A549 (cell line): ENCODE results near the gene CSNK1E. TPM values are rescaled to one million over a fixed set of nuclear protein-coding genes. Genes with fewer than 3 reads are reported as not detected.

Experiments used
- ATAC-seq, 2 experiments: fragments of 200-7000 bp in 1 of 2; fragments of >200 bp in 1 of 2; cut with Nextera tagmentation in 1 of 2; cut with Tn5 transposase in 1 of 2; 3 replicates each; pipeline versions ENCODE4 v1.8.0 to v1.9.1; 2018 to 2020; ENCODE audit warnings: mild to moderate bottlenecking in 1 of 2, moderate library complexity in 1 of 2
- CTCF ChIA-PET: fragments of 300-600 bp; sonication (Branson Sonifier 250); formaldehyde crosslinking; extraction: SDS; loops from one replicate; lab custom pipeline; 2021; ENCODE audit warnings: antibody characterized with exemption, inconsistent platforms; lab: Yijun Ruan, JAX
- POLR2A ChIA-PET: fragments of 350-600 bp; formaldehyde crosslinking; extraction: SDS; loops from one replicate; lab custom pipeline; 2021; ENCODE audit warnings: antibody characterized with exemption, inconsistent platforms; lab: Yijun Ruan, JAX
- DNase-seq, 2 experiments: peaks; one replicate each; pipeline versions ENCODE4 v3.0.0 to v3.0.0-alpha.2; 2011 to 2016; ENCODE audit warnings: low read depth in 1 of 2, low spot score in 1 of 2
- FAIRE-seq: peaks from 2 replicates; lab custom pipeline; 2011; peaks lifted over from hg19 to GRCh38; lab: Jason Lieb, UNC
- H3K27ac ChIP-seq, 2 experiments: fragments of >200 bp; sonication (Bioruptor Twin); formaldehyde crosslinking; 3 replicates each; pipeline ENCODE4 v1.5.1; 2016 to 2017
- H3K4me1 ChIP-seq: fragments of >200 bp; sonication (Bioruptor Twin); formaldehyde crosslinking; 3 replicates; pipeline ENCODE4 v1.6.1; 2016
- H3K4me2 ChIP-seq: fragments of >200 bp; sonication (Bioruptor Twin); formaldehyde crosslinking; 3 replicates; pipeline ENCODE4 v1.6.1; 2016
- H3K4me3 ChIP-seq: fragments of >200 bp; sonication (Bioruptor Twin); formaldehyde crosslinking; 3 replicates; pipeline ENCODE4 v1.5.1; 2016
- H3K9me3 ChIP-seq: fragments of >200 bp; sonication (Bioruptor Twin); formaldehyde crosslinking; 3 replicates; pipeline ENCODE4 v1.6.1; 2016
- CBX2 ChIP-seq: fragments of 200-600 bp; sonication (generic); IDR thresholded peaks from 2 replicates; pipeline ENCODE4 v1.6.1; 2016; ENCODE audit warnings: low read depth, mild to moderate bottlenecking, borderline replicate concordance
- CHD2 ChIP-seq: fragments of 150-350 bp; IDR thresholded peaks from 2 replicates; pipeline ENCODE4 v1.6.1; 2014; ENCODE audit warnings: low read length; ENCODE audit not compliant: partially characterized antibody
- CTCF ChIP-seq: fragments of >200 bp; sonication (Bioruptor Twin); formaldehyde crosslinking; IDR thresholded peaks from 3 replicates; pipeline ENCODE4 v1.5.1; 2016
- E2F6 ChIP-seq: IDR thresholded peaks from 2 replicates; pipeline ENCODE4 v1.6.1; 2012; ENCODE audit warnings: low read depth, borderline replicate concordance
- EHF ChIP-seq: fragments of 250-450 bp; sonication (Bioruptor Pico); IDR thresholded peaks from 2 replicates; pipeline ENCODE4 v1.5.0; 2020; ENCODE audit warnings: mild to moderate bottlenecking
- FOSB ChIP-seq: fragments of 250-450 bp; sonication (Bioruptor Pico); IDR thresholded peaks from 2 replicates; pipeline ENCODE4 v1.5.0; 2020; ENCODE audit warnings: mild to moderate bottlenecking, moderate library complexity
- HES2 ChIP-seq: fragments of >200 bp; sonication (Bioruptor Twin); formaldehyde crosslinking; IDR thresholded peaks from 2 replicates; pipeline ENCODE4 v1.6.1; 2016
- HOXB5 ChIP-seq: fragments of 250-450 bp; sonication (Bioruptor Pico); IDR thresholded peaks from 2 replicates; pipeline ENCODE4 v1.5.0; 2020; ENCODE audit warnings: mild to moderate bottlenecking, moderate library complexity
- KDM1A ChIP-seq: fragments of 200-600 bp; sonication (generic); IDR thresholded peaks from 2 replicates; pipeline ENCODE4 v1.6.1; 2016; ENCODE audit warnings: low read depth, mild to moderate bottlenecking
- MAFK ChIP-seq: fragments of 450-650 bp; IDR thresholded peaks from 2 replicates; pipeline ENCODE4 v1.6.1; 2014; ENCODE audit not compliant: partially characterized antibody
- MAZ ChIP-seq: fragments of 150-350 bp; IDR thresholded peaks from 2 replicates; pipeline ENCODE4 v1.6.1; 2014; ENCODE audit warnings: antibody characterized with exemption, low read depth, low read length, borderline replicate concordance
- NPAS2 ChIP-seq: fragments of 250-450 bp; sonication (Bioruptor Pico); IDR thresholded peaks from 2 replicates; pipeline ENCODE4 v1.8.0; 2022; ENCODE audit warnings: mild to moderate bottlenecking, moderate library complexity, borderline replicate concordance
- NR3C1 ChIP-seq: fragments of >200 bp; sonication (Bioruptor Twin); formaldehyde crosslinking; IDR thresholded peaks from 3 replicates; pipeline ENCODE4 v1.6.1; 2017
- POLR2A ChIP-seq: IDR thresholded peaks from 2 replicates; pipeline ENCODE4 v1.6.1; 2012; ENCODE audit warnings: mild to moderate bottlenecking, low read length
- RAD21 ChIP-seq, 2 experiments: fragments of >200 bp in 1 of 2; sonication (Bioruptor Twin) in 1 of 2; formaldehyde crosslinking in 1 of 2; IDR thresholded peaks in 1 of 2; conservative IDR thresholded peaks in 1 of 2; 2 replicates in 1 of 2; 3 replicates in 1 of 2; pipeline ENCODE4 v1.6.1; 2012 to 2018; ENCODE audit warnings: inconsistent platforms in 1 of 2
- RARB ChIP-seq: fragments of 250-450 bp; sonication (Bioruptor Pico); IDR thresholded peaks from 2 replicates; pipeline ENCODE4 v1.8.0; 2021; ENCODE audit warnings: mild to moderate bottlenecking, moderate library complexity
- SMC3 ChIP-seq: fragments of >200 bp; sonication (Bioruptor Twin); formaldehyde crosslinking; IDR thresholded peaks from 3 replicates; pipeline ENCODE4 v1.6.1; 2018; ENCODE audit warnings: inconsistent platforms
- TP53 ChIP-seq: fragments of 250-450 bp; sonication (Bioruptor Pico); IDR thresholded peaks from 2 replicates; pipeline ENCODE4 v1.5.0; 2021; ENCODE audit warnings: mild to moderate bottlenecking, moderate library complexity
- USF2 ChIP-seq: fragments of 450-650 bp; IDR thresholded peaks from 2 replicates; pipeline ENCODE4 v1.6.1; 2014; ENCODE audit warnings: antibody characterized with exemption
- WGBS: methylation state at CpG from one replicate; pipeline ENCODE4 v1.1.6; 2017; ENCODE audit errors: missing lambda C conversion rate; 5-methylcytosine and 5-hydroxymethylcytosine counted together
- polyA plus RNA-seq, 4 experiments: library from polyadenylated mRNA; depleted of rRNA in 3 of 4; stranded (reverse); fragments of >200 nt; fragmentation: RNase III in 1 of 4; extraction: RNeasy Plus Mini Kit Qiagen cat#74134 plus additional on column Dnase treatment in 1 of 4; gene quantifications; 2 replicates in 3 of 4; 3 replicates in 1 of 4; pipeline ENCODE4 v1.2.3, GENCODE V29; 2011 to 2017

Gene CSNK1E
- polyA plus RNA-seq, 2 of the 4 experiments (the other 2 are of a cell fraction), result 59.3 to 60.9 TPM

- TF ChIP-seq CBX2 (no peak), KDM1A (no peak), HES2 (no peak)
These were observed 50.1 kb downstream of the CSNK1E start (continued) for GRCh38 chr22:38267086-38267485.

- no peak for ATAC-seq
- Histone ChIP-seq H3K4me3 (no peak overlapping the region), H3K27ac (no peak overlapping the region), H3K4me1 (peaks cover 16% of the 10 kb centered on the region; the same call in 2 of the 3 replicates), H3K4me2 (no peak overlapping the region), H3K9me3 (no peaks in the 10 kb centered on the region)
- TF ChIP-seq MAFK (no peak), USF2 (0 out of 2 replicates have a peak, but pooled peaks have one; percentile 4)
- no peak for DNase-seq
- 88% methylated on average over 8 of the region's 8 CpGs for WGBS
- CTCF ChIA-PET, result interaction anchor here (1.4 kb wide), 1 partner anchor 27 kb away, joined by 3 read pairs; no protein-coding TSS in a partner anchor
- FAIRE-seq, result no peak
- POLR2A ChIA-PET, result no interaction called here
These were observed 51.1 kb downstream of the CSNK1E start for GRCh38 chr22:38266120-38266519.

- Histone ChIP-seq H3K27ac (no peak overlapping the region), H3K4me1 (no peaks in the 10 kb centered on the region), H3K4me3 (no peak overlapping the region), H3K9me3 (no peaks in the 10 kb centered on the region), H3K4me2 (no peak overlapping the region)
- no peak for TF ChIP-seq POLR2A
- ATAC-seq, result no peak
- DNase-seq, result no peak
- ChIA-PET POLR2A (no interaction called here), CTCF (no interaction called here)
- no peak for FAIRE-seq
- WGBS, result 94% methylated on average over 5 of the region's 6 CpGs
These were observed 52.9 kb downstream of the CSNK1E start for GRCh38 chr22:38264322-38264843.

GRCh38 chr22:38262051-38262795, 55.0 kb downstream of the CSNK1E start:
- 83% methylated on average over 20 of the region's 20 CpGs for WGBS
- Histone ChIP-seq H3K27ac (no peak overlapping the region), H3K4me3 (no peak overlapping the region), H3K4me2 (no peak overlapping the region), H3K4me1 (0 out of 3 replicates have a peak, but pooled peaks cover 6% of the 10 kb centered on the region), H3K9me3 (no peaks in the 10 kb centered on the region)
- DNase-seq, result no peak
- peak; percentile 58 to 84; a peak in 5 of 6 replicates for ATAC-seq
- no peak for FAIRE-seq
- POLR2A ChIA-PET, result interaction anchor here (0.6 kb wide), 1 partner anchor 345 kb away, joined by 4 read pairs; no protein-coding TSS in a partner anchor
- CTCF ChIA-PET, result interaction anchor here (1.1 to 1.2 kb wide), 2 partner anchors 9 to 309 kb away, joined by 3 to 5 read pairs; no protein-coding TSS in a partner anchor
- TF ChIP-seq FOSB (CRISPR knock-in tag) (no peak), CHD2 (no peak), MAZ (no peak), NPAS2 (CRISPR knock-in tag) (no peak), TP53 (CRISPR knock-in tag) (no peak), NR3C1 (no peak), SMC3 (peak; percentile 36; the same call in 1 of the 3 replicates), HOXB5 (CRISPR knock-in tag) (no peak), CTCF (peak; percentile 23), EHF (CRISPR knock-in tag) (no peak), E2F6 (no peak), RARB (CRISPR knock-in tag) (no peak), RAD21 (conservative IDR thresholded peaks at IDR 0.05 in 1 of 2, IDR thresholded peaks at IDR 0.05 in 1 of 2) (peak; percentile 31 to 43; a peak in 3 of 5 replicates)
- TF ChIP-seq, all 56 proteins: peak for 3
